Stimulated activated CD8-positive, alpha-beta memory T cell treated with anti-CD3 and anti-CD28 coated beads, Interleukin-4, amount 100 ng/mL, for 4 hours (primary cell): Measurements from ENCODE around the gene AP2A2.

ENCODE experiments used
- DNase-seq, 2 donors: peaks; one replicate each; pipeline ENCODE4 v3.0.0-alpha.2; 2020; ENCODE audit warnings: low read depth in 2 of 2, low spot score in 1 of 2

Gene AP2A2

GRCh38 chr11:1039481-1040427, 114.1 kb downstream of the AP2A2 start:
- DNase-seq = no peak

- no peak for DNase-seq
Observed at GRCh38 chr11:1040428-1041148, 114.9 kb downstream of the AP2A2 start.

GRCh38 chr11:1041149-1041467, 115.4 kb downstream of the AP2A2 start:
- DNase-seq = no peak

DNA sequence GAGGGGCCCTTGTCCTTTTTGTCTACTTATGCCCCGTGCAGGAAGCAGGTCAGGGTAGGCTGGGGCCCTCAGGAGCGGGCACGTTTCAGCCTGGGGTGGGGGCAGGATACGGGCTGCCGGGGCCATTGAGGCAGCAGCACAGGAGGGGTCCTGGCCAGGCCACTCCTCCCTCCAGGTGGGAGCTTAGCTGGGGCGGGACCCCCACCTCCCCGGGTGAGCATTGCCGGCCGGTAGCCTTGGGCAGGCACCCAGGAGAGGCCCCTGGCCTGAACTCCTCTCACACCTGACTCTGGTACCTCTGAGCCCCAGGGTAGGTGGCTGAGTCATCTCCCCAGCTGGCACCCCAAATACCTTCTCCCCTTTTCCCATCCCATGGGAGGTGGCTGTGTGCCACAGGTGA, 115.8 kb downstream of the AP2A2 start:
- DNase-seq = no peak

- DNase-seq = no peak
Observed at GRCh38 chr11:1041936-1042608, 116.4 kb downstream of the AP2A2 start.

GRCh38 chr11:1042626-1043562, 117.2 kb downstream of the AP2A2 start:
- no peak for DNase-seq

- no peak for DNase-seq
Observed at GRCh38 chr11:1043563-1044096, 118.0 kb downstream of the AP2A2 start.

DNA sequence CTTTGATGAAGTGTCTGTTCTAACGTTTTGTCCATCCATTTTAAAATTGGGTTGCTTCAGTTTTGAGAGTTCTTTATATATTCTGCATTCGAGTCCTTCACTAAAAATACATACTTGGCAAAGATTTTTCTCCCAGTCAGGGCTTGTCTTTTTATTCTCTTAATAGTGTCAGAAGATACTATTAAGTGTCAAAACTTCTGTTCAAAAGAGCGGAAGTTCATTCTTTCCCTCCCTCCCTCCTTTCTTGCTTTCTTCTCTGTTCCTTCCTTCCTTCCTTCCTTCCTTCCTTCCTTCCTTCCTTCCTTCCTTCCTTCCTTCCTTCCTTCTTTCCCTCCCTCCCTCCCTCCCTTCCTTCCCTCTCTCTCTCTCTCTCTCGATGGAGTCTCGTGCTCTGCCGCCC, 118.5 kb downstream of the AP2A2 start:
- no peak for DNase-seq

DNA sequence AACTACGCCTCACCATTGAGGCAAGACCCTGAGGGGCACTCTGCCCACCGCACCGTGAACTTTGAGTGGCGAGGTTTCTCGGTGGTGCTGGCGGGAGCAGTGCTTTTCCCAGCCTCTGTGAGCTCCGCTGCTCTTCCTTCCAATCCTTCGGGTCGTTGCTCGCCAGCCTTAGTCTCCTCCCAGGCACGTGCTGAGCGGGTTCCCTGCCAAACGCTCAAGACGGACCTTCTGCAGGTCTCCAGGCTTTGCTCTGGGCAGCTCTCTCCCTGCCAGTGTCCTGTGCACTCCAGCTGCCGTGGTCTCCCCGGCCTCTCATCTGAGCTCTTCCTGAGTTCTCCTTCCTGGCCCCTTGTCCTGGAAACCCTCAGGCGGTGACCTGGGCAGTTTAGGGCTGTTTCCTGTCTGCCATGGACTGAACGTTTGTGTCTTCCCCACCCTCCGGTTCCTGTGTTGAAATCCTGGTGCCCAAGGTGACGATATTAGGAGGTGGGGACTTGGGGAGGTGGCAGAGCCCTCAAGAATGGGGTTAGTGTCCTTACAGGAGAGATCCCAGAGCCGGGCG, 122.0 kb downstream of the AP2A2 start:
- no peak for DNase-seq

GRCh38 chr11:1048375-1049070, 122.9 kb downstream of the AP2A2 start:
- DNase-seq = no peak

DNA sequence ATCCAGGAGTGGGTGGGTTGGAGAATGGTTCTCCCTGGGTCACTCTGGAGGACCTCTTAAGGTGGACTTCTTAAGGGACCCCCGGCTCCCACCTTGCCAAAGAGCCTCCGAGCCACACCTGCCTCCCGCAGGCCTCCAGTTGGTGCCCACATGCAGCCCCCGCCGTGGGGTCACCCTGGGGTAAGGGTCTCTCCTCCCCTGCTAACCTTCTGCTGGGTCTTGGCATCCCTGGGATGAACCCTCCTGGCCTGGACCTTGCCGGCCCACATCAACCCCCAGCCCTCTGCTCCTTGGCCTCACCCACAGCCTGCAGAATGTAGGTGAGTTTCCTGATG, 123.4 kb downstream of the AP2A2 start:
- DNase-seq = no peak

DNA sequence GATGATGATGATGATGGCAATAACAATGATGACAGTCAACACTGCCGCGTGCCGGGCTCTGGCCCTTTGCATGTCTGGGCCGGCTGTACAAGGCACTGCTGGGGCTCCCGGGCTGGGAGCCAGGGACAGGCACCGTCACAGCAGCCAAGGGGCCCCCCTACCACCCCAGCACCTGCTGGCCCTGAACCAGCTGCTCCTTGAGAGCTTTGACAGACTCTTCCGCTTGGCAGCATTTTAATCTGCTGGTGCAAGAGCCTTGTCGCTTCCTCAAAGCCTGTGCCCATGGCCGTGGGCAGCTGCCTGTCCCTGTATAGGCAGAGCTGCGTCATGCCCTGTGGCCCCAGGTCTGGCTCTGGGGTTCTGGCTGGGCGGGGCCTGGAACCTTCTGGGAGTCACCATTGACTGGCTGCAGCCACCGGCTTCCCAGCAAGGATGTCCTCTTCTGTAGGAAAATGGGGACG, 123.8 kb downstream of the AP2A2 start:
- DNase-seq = no peak

GRCh38 chr11:1049911-1050580, 124.4 kb downstream of the AP2A2 start:
- no peak for DNase-seq

- peak; percentile 37 to 46 for DNase-seq
Observed at GRCh38 chr11:1050581-1051355, 125.1 kb downstream of the AP2A2 start.

DNA sequence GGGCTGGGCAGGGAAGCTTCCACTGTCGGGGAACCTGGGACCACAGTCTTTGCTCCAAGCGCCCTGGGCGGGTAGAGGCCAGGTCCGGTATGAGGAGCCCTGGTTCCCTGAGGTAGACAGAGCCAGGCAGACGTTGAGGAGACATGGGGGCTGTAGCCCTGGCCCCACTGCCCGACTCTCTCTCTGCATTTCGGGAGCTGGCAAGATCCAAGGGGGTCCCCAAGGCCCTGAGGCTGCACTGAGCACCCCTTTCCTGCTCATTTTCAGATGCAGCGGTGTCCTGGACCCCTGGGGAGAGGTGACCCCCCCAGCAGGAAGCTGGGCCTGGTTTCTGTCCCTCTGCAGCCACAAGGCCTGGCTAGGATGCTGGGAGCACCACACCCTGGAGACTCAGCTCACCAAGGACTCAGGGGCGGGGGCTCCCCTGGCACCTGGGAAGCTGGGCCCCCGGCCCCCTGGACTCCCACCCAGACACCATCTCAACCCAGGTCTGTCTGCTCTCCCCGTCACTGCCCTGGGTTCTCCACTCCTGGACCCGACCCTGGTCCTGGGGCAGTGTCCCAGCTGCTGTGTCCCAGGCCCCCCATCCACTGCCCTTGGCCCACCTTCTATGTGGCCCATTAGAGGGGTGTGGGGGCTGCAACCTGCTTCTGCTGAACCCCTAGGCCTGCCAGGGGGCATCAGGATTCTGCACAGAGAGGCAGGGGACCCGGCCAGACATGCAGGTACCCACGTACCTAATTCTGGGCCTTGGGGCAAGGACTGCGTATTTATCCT, 125.9 kb downstream of the AP2A2 start:
- DNase-seq = no peak

GRCh38 chr11:1052133-1053011, 126.7 kb downstream of the AP2A2 start:
- DNase-seq = no peak
